Calu3 (cell line): ENCODE measurements around the gene ATG2A. TPM values are rescaled to one million over a fixed set of nuclear protein-coding genes. Genes with fewer than 3 reads are reported as not detected.

ENCODE experiments used
- BruUV-seq: library from RNA; stranded (reverse); fragments of 400-500 nt; replicated peaks from 2 replicates; lab custom pipeline; 2021; lab: Mats Ljungman, UMichigan
- CTCF ChIA-PET: fragments of 300-600 bp; sonication (Branson Sonifier 250); formaldehyde crosslinking; loops from one replicate; lab custom pipeline; 2022; ENCODE audit warnings: antibody characterized with exemption; lab: Charles Lee
- DNase-seq: peaks from one replicate; pipeline ENCODE4 v3.0.0; 2022
- H3K27ac Mint-ChIP-seq: one replicate; pipeline ENCODE4 v1.8.0; 2022; ENCODE audit warnings: mixed read lengths; ENCODE audit not compliant: unreplicated experiment
- H3K27me3 Mint-ChIP-seq: one replicate; pipeline ENCODE4 v1.8.0; 2022; ENCODE audit warnings: mixed read lengths; ENCODE audit not compliant: unreplicated experiment
- H3K36me3 Mint-ChIP-seq: one replicate; pipeline ENCODE4 v1.8.0; 2022; ENCODE audit warnings: mild to moderate bottlenecking, moderate library complexity, mixed read lengths; ENCODE audit not compliant: insufficient read depth, unreplicated experiment
- H3K4me1 Mint-ChIP-seq: one replicate; pipeline ENCODE4 v1.8.0; 2022; ENCODE audit warnings: mild to moderate bottlenecking, low read depth, mixed read lengths; ENCODE audit not compliant: unreplicated experiment
- H3K4me3 Mint-ChIP-seq: one replicate; pipeline ENCODE4 v1.8.0; 2022; ENCODE audit warnings: mild to moderate bottlenecking, low read depth, moderate library complexity, mixed read lengths; ENCODE audit not compliant: unreplicated experiment
- H3K9me3 Mint-ChIP-seq: one replicate; pipeline ENCODE4 v1.8.0; 2022; ENCODE audit warnings: low read depth, mixed read lengths; ENCODE audit not compliant: unreplicated experiment
- intact Hi-C: fragments of 100-400 bp; cut with micrococcal nuclease; formaldehyde crosslinking; loops from one replicate; pipeline ENCODE4 v1.10.0; 2022; ENCODE audit not compliant: unreplicated experiment
- total RNA-seq: library from RNA; stranded (reverse); gene quantifications from 2 replicates; pipeline ENCODE4 v1.2.3, GENCODE V29; 2022
- TF ChIP-seq, protein P1 (sequence below): fragments of 200-600 bp; IDR thresholded peaks from one replicate; pipeline ENCODE4 v1.8.0; 2022; ENCODE audit warnings: antibody characterized with exemption; ENCODE audit not compliant: unreplicated experiment

ATG2A gene
- total RNA-seq, 1 experiment from 2014 or later = 29.6 TPM

- Mint-ChIP-seq H3K4me3 (peak overlapping the region; percentile 63), H3K9me3 (no peaks in the 10 kb centered on the region), H3K4me1 (peaks cover 65% of the 10 kb centered on the region), H3K27ac (peak overlapping the region; percentile 77), H3K36me3 (peaks cover 48% of the 10 kb centered on the region), H3K27me3 (no peaks in the 10 kb centered on the region)
- TF ChIP-seq, protein P1, sequence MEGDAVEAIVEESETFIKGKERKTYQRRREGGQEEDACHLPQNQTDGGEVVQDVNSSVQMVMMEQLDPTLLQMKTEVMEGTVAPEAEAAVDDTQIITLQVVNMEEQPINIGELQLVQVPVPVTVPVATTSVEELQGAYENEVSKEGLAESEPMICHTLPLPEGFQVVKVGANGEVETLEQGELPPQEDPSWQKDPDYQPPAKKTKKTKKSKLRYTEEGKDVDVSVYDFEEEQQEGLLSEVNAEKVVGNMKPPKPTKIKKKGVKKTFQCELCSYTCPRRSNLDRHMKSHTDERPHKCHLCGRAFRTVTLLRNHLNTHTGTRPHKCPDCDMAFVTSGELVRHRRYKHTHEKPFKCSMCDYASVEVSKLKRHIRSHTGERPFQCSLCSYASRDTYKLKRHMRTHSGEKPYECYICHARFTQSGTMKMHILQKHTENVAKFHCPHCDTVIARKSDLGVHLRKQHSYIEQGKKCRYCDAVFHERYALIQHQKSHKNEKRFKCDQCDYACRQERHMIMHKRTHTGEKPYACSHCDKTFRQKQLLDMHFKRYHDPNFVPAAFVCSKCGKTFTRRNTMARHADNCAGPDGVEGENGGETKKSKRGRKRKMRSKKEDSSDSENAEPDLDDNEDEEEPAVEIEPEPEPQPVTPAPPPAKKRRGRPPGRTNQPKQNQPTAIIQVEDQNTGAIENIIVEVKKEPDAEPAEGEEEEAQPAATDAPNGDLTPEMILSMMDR = peak; percentile 98
- intact Hi-C loops = loop anchor here (2.0 kb wide), 1 partner anchor 41 kb away; no protein-coding TSS in a partner anchor
- no TSS peak for BruUV-seq
- DNase-seq = peak; percentile 91
- CTCF ChIA-PET = interaction anchor here (0.6 to 4.6 kb wide), 13 partner anchors 9 to 109 kb away, joined by 3 to 49 read pairs (median 4); partner anchors contain the start of genes ATG2A, BATF2, EHD1 and SF1
These were observed 29.1 kb downstream of the ATG2A start for GRCh38 chr11:64887757-64888405.

DNA sequence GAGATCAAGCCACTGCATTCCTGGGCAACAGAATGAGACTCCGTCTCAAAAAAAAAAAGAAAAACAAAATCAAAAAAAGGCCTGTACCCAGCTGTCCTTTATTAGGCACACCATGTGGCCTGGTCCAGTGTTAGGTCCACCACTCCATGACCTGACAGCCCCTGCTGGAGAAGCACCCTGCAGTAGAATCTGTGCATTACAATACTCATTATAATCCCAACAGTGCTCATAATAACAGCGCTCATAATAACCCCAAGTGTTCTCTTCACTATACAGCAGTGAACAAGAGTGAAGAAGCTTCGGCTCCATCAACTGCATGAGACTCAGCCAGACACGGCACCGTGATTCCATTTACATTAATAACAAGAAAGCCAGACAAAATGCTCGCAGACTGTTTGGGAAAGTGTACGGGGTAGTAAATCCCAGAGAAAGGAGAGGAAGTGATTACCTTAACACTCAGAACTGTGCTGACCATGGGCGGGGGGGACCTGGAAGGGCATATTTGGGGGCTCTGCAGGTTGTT lies 29.7 kb downstream of the ATG2A start:
- intact Hi-C loops = no loop called here
- TF ChIP-seq, protein P1 = no peak
- no TSS peak for BruUV-seq
- Mint-ChIP-seq H3K36me3 (peaks cover 43% of the 10 kb centered on the region), H3K4me1 (peaks cover 62% of the 10 kb centered on the region), H3K27ac (peak overlapping the region; percentile 77), H3K4me3 (peak overlapping the region; percentile 63), H3K9me3 (no peaks in the 10 kb centered on the region), H3K27me3 (no peaks in the 10 kb centered on the region)
- CTCF ChIA-PET = interaction anchor here (1.0 to 4.6 kb wide), 5 partner anchors 30 to 110 kb away, joined by 3 to 49 read pairs (median 4); partner anchors contain the start of genes ATG2A, BATF2 and SF1
- DNase-seq = no peak

DNA sequence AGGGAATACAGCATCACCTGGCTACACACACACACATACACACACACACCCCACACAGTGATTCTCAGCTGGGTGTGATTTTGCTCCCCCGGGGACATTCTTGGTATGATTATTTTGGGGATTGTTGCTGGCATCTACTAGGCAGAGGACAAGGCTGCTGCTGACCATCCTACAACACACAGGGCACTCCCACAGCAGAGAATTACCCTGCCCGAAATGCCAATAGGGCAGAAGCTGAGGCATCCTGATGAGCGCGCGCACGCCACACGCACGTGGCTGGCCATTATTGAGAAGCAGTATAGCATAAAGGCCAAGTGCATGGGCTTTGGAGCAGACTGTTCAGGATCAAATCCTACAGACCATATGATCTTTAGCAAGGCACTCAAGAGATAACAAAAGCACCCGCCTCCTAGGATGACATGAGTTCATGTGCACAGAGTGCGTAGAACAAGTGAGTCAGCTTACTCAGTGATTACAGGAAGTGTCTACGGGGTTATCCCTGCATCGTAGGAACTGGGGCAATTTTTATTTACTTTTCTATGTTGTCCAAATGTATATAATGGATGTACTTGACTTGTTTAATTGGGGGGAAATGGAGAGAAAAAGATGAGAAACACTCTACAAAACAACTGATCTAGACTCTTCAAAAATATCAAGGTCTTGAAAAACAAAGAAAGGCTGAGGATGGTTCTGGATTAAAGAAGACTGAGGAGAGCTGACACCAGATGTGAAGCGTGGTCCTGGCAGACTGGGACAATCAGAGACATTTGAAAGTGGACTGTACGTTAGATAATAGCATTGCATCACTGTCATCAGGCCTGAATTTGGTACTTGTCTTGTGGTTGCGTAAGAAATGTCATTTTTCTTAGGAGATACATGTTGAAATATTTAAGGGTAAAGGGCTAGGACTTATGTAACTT lies 31.4 kb downstream of the ATG2A start:
- intact Hi-C loops = no loop called here
- BruUV-seq = TSS peak; percentile 3
- DNase-seq = no peak
- H3K4me1 Mint-ChIP-seq = peaks cover 46% of the 10 kb centered on the region
- peak overlapping the region; percentile 2 for H3K4me3 Mint-ChIP-seq
- peak overlapping the region; percentile 55 for H3K27ac Mint-ChIP-seq
- no peaks in the 10 kb centered on the region for H3K9me3 Mint-ChIP-seq
- TF ChIP-seq, protein P1 = no peak
- no peaks in the 10 kb centered on the region for H3K27me3 Mint-ChIP-seq
- CTCF ChIA-PET = interaction anchor here (0.6 to 1.5 kb wide), 2 partner anchors 37 to 390 kb away, joined by 4 read pairs; no protein-coding TSS in a partner anchor
- peaks cover 27% of the 10 kb centered on the region for H3K36me3 Mint-ChIP-seq

DNA sequence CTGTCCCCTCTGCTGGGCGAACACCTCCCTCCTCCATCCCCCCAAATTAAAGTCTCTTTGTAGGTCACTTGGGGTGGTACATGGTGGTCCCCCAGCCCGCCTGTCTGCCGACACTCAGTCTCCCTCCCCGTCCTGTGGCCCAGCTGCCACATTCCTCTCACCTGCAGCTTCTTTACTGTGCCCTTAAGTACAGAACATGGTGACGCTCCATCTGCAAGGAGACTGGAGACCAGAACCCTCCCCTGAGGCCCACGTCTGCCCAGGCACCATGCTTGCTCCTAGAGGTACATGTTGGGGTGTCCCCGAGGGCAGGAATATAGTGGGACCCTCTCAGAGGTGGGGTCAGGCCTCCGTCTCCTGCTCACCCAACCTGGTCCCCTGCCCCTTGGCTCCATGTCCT lies 33.0 kb downstream of the ATG2A start:
- intact Hi-C loops = no loop called here
- DNase-seq = no peak
- H3K9me3 Mint-ChIP-seq = no peaks in the 10 kb centered on the region
- no peaks in the 10 kb centered on the region for H3K27me3 Mint-ChIP-seq
- H3K27ac Mint-ChIP-seq = no peak overlapping the region
- H3K4me1 Mint-ChIP-seq = peaks cover 41% of the 10 kb centered on the region
- TF ChIP-seq, protein P1 = no peak
- no peak overlapping the region for H3K4me3 Mint-ChIP-seq
- CTCF ChIA-PET = no interaction called here
- peaks cover 23% of the 10 kb centered on the region for H3K36me3 Mint-ChIP-seq
- no TSS peak for BruUV-seq
